Stimulated activated CD8-positive, alpha-beta memory T cell treated with anti-CD3 and anti-CD28 coated beads, Interleukin-7, amount 100 ng/mL, for 48 hours (primary cell): ENCODE data around the gene PPP2R5C.

Experiments used
- DNase-seq, 2 donors: peaks; one replicate each; pipeline ENCODE4 v3.0.0-alpha.2; 2020; ENCODE audit warnings: low read depth in 1 of 2; ENCODE audit errors: extremely low read depth in 1 of 2

The PPP2R5C gene

DNA sequence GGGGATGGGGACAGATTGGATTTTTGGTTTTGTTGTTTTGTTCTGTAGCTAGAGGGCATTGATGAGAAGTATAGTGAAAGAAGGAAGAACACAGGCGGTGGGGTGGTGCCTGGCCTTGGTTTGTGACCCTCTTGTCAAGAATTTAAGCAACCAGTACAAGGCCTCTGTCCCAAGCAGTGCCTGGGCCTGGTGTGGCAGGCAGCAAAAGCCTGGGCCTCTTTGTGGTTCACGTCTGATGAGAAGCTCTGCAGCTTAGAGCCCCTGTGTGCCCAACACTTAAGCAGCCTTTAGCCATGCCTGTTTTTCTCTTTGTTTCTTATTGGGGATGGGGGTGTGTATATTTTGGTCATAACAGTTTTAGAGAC is 98.0 kb downstream of the PPP2R5C start:
- no peak for DNase-seq

DNA sequence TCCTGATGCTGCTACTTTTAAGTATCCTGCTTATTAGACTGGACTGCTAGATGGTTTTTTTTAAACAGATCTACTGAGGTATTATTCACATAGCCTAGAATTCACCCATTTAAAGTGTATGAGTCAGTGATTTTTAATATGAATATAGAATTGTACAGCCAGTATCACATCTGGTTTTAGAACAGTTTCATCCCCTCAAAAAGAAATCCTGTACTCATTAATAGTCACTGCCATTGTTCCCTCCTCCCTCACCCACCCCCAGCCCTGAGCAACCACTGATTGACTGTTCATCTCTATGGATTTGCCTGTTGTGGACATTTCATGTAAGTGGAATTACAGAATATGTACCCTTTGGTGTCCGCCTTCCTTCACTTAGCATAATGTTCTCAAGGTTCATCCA is 98.4 kb downstream of the PPP2R5C start:
- no peak for DNase-seq

- DNase-seq: no peak
These were observed 100.0 kb downstream of the PPP2R5C start for GRCh38 chr14:101861464-101861863.

DNA sequence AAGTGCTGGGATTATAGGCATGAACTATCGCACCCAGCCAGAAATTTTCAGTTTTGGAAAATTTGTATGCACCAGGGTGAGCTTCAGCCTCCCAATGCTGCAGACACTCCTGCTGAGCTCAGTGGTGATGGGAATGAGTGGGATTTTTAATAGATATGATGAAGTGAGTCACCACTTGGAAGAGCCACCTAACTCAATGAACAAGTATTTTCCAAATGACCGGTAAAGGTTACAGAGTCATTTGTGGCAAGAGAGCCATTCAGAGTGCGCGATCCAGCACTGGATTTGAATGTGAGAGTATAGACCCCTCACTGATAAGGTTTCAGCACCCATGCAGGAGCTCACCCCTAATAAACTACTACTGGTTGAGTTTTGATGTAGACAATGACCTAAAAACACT is 100.7 kb downstream of the PPP2R5C start:
- DNase-seq: no peak

DNA sequence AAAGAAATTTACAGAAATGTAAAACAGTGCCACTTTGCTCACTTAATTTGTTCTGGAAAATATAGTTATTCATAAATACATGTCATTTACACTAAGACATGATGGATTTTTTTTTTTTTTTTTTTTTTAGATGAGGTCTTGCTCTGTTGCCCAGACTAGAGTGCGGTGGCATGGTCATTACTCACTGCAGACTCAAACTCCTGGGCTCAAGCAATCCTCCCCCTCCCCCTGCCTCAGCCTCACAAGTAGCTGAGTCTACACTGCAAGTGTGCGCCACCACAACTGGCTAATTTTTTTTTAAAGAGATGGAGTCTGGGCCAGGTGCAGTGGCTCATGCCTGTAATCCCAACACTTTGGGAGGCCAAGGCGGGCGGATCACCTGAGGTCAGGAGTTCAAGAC is 101.2 kb downstream of the PPP2R5C start:
- DNase-seq: no peak

DNA sequence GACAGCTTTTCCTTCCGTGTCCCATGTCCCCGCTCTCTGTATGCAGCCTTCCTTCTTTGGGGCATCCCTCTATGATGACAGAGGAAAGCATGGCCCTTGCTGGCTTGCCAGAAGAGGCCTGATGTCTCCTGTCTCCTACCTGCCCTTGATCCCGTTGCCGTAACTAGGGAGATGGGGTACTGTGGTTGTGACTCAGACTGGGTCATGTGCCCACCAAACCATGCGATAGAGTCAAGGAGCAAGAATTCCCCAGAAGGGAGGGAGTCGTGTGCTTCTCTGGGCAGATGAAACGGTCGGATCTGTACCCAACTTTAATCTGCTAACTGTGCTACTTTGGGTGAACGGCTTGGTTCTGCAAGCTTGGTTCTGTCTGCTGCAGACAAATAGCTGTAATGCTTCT is 103.8 kb downstream of the PPP2R5C start:
- no peak for DNase-seq

DNA sequence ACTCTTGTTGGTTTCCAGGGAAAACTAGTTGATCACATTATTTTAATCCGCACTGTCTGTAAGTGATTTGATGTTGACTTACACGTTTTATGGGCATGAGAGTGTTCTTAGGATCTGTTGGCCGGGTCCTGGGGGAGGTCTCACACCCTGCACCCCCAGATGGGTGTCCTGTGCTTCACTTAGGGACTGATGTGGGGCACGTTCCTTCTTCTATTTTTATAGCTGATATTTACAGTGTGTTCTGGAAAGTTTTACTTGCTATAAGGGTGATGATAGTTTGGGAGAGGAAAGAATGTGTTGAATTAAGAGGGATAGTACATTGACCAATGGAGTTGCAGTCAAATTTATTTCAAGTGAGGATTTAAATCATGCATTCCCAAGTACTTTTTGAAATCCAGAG is 106.3 kb downstream of the PPP2R5C start:
- DNase-seq: no peak

GRCh38 chr14:101869217-101869616 is 107.7 kb downstream of the PPP2R5C start:
- no peak for DNase-seq

DNA sequence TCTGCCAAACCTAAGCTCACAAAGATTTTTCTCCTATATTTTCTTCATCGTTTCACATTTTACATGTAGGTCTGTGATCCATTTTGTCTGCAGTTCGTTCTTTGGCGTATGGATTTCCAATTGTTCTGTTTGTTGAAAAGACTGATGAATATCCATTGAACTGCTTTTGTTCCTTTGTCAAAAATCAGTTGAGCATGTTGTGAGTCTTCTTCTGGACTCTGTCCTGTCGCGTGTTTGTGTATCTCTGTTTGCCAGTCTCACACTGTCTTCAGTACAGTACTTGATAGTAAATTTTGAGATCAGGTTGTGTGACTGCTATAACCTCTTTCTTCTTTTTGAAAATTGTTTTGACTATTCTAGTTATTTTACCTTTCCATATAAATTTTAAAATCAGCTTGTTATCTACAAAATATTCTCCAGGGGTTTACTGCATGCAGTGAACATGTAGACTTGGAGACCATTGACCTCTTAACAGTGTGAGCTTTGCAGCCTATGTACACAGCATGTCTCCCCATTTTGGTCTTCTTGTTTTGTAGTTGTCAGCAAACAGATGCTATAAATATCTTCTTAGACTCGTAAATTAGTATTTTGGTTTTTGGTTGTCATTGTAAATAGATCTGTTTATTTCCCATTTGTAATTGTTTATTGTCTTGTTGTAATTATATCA is 108.9 kb downstream of the PPP2R5C start:
- DNase-seq: no peak

DNA sequence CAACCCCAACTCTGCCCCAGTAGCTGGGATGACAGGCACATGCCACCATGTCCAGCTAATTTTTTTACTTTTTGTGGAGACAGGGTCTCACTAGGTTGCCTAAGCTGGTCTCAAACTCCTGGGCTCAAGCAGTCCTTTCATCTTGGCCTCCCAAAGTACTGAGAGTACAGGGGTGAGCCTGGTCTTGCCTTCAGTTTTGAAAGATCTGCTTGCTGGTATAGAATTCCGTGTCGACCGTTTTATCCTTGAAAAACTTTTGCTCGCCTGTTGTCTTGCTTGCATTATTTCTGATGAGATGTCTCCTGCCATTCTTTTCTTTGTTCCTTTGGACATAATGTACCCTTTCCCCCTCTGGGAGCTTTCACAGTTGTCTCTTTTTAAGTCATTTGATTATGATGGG is 110.8 kb downstream of the PPP2R5C start:
- DNase-seq: no peak

DNA sequence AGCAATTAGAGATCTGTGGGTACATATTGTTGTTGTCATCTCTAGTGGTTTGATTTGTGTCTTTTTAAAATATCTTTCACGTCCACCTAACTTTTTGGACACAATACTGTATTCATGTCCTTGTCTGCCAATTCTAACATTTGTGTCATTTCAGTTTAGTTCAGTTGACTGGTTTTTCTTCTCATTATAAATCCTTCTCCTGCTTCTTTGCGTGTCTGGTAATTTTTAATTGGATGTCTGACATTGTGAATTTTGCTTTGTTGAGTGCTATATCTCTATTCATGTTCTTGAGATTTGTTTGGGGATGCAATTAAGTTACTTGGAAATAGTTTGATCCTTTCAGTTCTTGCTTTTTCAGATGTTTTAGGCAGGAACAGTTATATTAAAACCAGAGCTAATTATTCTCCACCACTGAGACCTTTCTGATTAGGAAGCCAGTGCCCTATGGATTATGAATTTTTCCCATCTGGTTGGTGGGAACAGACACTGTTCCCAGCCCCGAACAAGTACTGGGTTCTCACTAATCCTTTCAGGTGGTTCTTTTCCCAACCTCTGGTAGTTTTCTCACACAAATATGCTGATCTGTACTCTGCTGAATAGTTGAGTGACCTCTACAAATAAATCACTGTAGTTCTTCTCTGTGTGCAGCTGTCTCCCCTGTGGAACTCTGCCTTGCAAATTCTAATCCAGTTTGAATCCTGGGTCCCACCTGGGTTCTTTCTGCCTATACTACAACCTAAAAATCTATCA is 111.7 kb downstream of the PPP2R5C start:
- no peak for DNase-seq

DNA sequence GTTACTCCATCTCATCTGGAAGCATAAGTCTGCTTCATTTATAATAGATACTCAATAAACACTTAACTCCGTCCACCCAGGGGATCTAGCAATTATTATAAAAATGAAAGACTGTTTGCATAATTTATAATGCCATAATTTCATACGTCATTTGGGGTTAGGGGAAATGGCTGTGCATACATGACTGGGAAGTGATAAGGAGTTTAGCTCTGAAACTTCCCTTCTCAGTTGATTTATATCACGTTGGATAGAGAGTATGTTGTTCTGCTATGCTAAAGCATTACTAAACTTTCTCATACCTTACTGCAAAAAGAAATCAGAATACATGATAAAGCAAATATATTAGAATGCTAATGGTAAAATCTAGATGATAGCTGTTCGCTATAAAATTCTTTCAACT is 112.5 kb downstream of the PPP2R5C start:
- DNase-seq: no peak

- DNase-seq: no peak
These were observed 113.7 kb downstream of the PPP2R5C start for GRCh38 chr14:101875041-101875726.

DNA sequence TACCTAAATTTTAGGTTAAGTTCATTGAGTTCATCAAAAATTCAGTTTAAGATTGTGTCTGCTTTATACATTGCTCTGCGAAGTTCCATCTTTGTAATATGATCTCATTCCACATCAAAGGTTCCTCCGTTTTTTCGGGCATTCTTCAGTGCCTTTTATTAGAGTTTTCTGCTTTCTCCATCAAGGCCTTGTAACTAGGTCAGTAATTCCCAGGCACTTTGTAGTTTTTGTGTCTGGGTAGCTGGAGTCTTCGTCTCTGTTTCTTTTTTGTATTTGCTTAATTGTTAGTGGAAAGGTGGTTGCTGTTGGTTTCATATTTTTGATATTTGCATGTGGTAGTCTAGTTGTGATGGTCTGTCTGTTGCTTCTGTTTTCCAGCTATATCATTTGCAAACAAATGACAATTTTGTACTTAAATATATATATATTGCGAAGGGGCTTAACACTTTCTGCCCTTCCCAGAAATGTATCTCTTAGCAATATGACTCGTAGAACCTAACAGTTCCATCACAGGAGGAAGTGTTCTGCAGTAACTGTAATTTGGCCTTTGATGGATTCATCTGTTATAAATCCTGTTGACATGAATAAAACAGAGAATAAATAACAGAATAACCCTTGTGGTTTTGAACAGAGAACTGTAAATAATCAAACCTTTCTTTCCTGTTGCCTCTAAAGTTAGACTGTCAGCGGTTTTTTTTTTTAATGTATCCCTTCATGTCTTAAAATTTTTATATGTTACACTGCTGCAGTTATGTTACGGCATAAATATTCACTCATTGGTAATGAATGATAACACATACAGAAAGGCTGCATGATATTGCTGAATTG is 114.4 kb downstream of the PPP2R5C start:
- DNase-seq: no peak

GRCh38 chr14:101876555-101876938 is 115.0 kb downstream of the PPP2R5C start:
- peak in 1 of 2 donors; percentile 69 for DNase-seq

DNA sequence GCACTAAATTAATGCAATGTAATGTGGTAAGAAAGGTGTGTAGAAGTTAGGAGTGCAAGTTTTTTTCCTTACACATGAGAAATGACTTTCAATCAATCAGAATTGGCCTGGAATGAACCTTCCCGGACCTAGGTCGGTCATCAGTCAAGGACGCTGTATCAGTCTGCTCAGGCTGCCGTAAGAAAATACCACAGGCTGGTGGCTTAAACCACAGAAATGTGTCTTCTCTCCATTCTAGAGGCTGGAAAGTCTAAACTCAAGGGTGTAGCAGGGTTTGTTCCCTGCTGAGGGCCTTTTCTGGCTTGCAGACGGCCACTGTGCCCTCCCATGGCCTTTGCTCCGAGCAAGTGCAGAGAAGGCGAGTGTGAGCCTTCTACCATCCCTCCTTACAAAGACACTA is 116.3 kb downstream of the PPP2R5C start:
- no peak for DNase-seq

DNA sequence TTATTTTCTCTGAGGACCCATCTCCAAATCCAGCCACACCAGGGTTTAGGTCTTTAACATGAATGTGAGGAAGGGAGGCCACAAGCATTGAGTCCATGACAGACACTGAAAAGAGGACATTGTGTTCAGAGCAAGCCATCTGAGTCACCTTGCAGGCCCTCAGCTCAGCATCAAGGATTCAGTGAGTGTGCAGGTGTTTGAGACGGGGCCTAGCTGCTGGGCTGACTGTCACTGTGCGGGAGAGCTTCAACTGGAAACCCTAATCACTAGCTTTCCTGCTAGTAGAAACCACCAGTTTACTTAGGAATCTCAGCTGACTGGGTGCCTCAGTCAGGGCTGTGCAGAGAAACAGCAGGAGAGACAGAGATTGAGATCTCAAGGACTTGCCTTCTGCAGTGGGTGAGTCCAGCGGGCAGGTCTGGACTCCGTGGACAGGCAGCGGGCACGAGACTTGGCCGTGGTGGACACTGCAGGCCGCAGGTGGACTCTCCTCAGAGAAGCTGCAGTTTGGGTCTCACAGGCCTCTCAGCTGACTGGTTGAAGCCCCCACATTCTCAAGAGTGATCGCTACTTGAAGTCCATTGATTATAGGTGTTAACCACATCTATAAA is 116.8 kb downstream of the PPP2R5C start:
- DNase-seq: no peak

DNA sequence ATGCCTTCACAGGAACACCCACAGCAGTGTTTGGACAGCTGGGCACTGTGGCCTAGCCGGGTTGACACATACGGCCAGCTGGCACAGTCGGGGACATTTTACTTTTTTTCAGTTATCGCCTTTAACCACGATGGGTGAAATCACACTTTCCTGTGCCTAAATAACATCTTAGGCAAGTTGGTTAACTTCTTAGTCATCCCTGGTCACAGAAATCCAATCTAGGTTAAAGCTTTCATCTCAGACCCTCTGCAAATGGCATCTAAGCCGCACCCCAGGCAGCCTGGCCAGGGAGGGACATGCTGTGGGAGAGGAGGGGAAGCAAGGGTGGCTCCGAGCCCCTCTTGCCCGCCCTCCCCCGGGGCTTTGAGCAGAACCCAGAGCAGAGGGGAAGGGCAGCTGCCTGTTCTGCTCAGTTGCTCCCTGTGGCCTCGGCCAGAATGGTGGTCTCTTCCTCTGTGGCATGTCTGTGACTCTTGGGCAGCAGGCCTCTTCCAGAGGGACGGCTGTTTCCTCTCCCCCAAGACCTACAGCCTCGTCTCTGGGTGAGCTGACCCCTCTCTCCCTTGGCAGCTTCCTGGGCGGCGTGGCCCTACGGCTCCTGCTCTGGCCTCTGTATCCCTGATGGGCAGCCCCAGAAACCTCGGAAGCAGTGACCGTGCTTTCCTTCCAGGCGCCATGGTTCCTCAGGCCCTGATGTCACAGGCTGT is 117.5 kb downstream of the PPP2R5C start:
- peak in 1 of 2 donors; percentile 51 for DNase-seq

- DNase-seq: no peak
These were observed 118.2 kb downstream of the PPP2R5C start for GRCh38 chr14:101879529-101880336.
